Measurements from ENCODE around the gene HPCA. TPM values are rescaled to one million over a fixed set of nuclear protein-coding genes. Genes with fewer than 3 reads are reported as not detected.

Gene HPCA
- total RNA-seq, 4 donors from 2014 or later: 0.88 TPM; not detected in 3

DNA sequence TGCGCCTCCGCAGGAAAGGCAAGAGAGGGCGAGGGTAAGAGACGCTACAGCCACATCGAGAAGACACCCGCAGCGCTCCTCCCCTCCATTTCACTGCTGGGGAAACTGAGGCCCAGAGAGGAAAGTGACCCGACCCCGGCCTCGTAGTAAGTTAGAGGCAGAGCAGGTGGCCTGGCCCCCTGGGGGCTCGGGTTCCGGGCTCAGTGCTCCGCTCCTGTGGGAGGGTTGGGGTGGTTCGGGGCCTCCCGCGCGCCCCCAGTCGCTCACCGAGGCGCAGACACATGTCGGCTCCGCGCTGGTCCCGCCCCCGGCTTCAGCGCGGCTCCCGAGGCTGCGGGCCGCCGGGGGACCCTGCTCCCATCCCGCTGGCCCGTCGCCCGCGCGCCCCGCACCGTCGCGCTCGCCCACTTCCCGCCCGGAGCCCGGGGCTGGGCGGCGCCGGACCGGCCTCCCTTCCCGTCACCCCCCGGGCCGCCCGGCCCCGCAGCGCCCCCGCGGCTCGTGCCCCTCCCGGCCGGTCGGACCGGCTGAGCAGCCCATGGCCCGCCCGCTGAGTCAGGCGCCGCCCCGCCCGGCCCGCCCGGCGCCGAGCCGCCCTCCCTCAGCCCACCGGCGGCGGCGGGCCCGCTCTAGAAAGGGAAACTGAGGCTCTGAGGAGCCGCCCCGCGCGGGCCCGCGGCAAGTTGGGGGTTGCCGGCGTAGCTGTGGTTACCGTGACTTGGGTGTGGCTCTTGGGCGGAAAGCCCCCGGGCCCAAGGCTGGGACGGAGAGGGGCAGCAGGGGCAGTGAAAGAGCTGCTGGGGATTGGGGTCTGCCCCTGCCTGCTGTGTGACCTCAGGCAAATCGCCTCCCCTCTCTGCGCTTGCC is 14.9 kb downstream of the HPCA start, which contains the start of gene TMEM54:
TMEM54 (minus strand) TSS at position 434 of the 867 bp plus-strand sequence; CDS start at position 283, 151 bp downstream.
- TF ChIP-seq, protein P1, sequence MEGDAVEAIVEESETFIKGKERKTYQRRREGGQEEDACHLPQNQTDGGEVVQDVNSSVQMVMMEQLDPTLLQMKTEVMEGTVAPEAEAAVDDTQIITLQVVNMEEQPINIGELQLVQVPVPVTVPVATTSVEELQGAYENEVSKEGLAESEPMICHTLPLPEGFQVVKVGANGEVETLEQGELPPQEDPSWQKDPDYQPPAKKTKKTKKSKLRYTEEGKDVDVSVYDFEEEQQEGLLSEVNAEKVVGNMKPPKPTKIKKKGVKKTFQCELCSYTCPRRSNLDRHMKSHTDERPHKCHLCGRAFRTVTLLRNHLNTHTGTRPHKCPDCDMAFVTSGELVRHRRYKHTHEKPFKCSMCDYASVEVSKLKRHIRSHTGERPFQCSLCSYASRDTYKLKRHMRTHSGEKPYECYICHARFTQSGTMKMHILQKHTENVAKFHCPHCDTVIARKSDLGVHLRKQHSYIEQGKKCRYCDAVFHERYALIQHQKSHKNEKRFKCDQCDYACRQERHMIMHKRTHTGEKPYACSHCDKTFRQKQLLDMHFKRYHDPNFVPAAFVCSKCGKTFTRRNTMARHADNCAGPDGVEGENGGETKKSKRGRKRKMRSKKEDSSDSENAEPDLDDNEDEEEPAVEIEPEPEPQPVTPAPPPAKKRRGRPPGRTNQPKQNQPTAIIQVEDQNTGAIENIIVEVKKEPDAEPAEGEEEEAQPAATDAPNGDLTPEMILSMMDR (IDR thresholded peaks at IDR 0.05; ENCODE audit: low read depth): no peak

DNA sequence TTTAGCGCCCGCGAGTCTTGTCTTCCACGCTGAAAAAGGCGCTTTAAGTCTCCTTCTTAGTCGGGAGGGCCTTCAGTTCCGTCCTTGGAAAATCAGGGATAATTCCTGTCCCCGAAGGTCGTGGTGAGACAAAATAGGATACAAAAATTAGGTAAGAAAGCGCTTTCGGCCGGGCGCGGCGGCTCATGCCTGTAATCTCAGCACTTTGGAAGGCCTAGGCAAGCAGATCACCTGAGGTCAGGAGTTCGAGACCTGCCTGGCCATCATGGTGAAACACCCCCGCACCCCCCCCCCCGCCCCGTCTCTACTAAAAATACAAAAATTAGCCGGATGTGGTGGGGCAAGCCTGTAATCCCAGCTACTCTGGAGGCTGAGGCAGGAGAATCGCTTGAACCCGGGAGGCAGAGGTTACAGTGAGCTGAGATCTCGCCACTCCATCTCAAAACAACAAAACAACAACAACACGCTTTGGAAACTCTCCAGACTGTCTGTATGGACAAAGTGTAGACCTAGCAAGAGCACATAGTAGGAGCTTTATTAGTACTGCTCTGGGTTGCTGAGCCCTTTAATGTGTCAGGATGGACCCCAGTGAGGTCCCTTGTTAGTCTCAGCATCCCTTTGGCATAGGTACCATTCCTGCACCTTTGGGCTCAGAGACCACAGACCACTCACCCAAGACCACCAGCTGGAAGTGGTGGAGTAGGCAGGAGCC is 15.7 kb downstream of the HPCA start:
- TF ChIP-seq, protein P1 (IDR thresholded peaks at IDR 0.05; ENCODE audit: low read depth): no peak

DNA sequence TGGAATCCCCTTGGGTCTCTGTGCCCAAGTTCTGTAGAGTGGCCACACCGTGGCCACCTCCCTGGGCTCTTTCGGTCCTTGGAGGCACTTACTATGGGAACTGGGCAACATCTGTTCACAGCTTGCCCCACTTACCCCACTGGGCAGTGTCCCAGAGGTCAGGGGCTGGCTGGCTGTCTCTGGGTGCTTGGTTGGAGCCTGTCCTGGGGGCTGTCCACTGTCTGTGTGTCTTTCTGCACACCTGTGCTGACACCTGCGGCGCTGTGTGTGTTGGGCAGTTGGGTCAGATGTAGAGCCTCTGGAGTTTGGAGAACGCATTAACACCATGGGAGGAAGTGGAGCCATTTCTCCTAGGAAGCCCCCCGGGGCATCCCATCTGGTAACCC is 16.2 kb downstream of the HPCA start:
- TF ChIP-seq, protein P1 (IDR thresholded peaks at IDR 0.05; ENCODE audit: low read depth): no peak

DNA sequence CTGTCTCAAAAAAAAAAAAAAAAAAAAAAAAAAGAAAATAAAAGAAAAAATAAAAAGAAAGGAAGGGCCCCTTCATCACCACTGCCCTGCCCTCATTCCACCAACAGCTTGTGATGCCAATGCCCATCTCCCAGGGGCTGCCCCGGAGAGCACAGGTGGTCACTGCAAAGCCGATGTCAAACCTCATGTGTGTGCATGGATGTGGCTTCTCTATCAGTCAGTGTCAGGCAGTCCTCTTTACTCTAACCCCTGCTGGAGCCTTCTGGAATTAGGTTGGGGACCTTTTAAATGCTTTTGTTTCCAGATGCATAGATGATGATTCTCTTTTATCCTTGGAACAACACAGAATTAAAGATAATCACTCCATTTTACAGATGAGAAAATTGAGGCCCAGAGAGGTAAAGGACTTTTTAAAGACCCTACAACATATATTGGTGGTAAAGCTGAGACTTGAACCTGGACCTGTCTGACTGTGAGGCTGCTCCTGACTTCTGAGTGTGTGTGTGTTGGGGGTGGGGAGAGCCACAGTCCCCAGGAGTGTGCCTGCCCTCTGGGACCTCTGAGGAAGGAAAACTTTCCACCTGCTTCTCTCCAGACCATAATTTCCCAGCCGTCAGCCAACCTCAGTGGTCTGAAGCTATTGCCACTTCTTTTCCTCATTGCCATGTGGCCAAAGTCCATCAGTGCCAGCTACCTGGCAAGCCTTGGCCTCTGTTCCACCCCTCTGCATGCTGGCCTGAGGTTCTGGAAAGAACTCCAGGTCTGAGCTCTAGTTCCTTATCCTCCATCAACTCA is 17.9 kb downstream of the HPCA start:
- TF ChIP-seq, protein P1 (IDR thresholded peaks at IDR 0.05; ENCODE audit: low read depth): no peak

DNA sequence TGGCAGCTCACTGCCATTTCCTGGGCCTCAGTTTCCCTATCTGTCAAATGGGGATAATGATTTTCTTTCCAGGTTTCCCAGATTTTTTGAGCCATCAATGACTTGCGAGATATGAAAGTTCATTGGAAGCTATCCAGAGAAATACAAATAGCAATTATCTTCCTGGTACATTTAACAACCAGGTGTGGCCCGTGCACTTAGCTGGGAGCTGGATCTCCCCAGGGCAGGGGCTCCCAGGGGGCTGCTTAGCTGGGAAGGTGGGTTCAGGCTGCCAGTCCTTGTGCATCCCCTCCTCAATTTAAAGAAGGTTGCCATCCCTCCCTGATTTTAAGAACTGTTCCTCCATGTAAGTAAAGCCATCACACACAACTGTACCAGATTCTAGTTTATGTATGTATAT is 18.5 kb downstream of the HPCA start:
- TF ChIP-seq, protein P1 (IDR thresholded peaks at IDR 0.05; ENCODE audit: low read depth): no peak

DNA sequence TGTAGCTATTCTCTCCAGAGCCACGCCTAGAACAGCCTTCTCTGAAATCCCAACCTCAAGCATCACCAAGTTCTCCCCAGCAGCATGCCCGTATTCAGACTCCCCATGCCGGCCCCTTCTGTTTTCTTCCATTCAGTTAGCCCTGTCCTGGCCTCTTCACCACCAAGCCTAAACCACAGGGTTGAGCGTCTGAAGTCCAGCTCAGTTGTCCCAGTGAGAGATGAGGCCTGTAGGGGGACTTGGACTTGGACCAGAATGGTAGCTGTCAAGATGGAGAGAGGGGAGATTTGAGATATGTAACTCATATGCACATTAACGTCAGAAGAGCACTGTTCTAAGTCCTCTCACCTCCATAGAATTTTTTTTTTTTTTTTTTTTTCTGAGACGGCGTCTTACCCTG is 20.4 kb downstream of the HPCA start:
- TF ChIP-seq, protein P1 (IDR thresholded peaks at IDR 0.05; ENCODE audit: low read depth): no peak

Measured in subcutaneous adipose tissue (tissue), 4 donors.